GM12878 (cell line): ENCODE results near the gene MGLL.

ENCODE experiments used
- ATF3 ChIP-seq: IDR thresholded peaks from 2 replicates; pipeline ENCODE4 v1.6.1; 2011; ENCODE audit warnings: low read depth, mild to moderate bottlenecking, low read length, moderate library complexity, borderline replicate concordance; ENCODE audit errors: extremely low read depth
- CTCF ChIP-seq, 3 experiments: IDR thresholded peaks in 2 of 3; conservative IDR thresholded peaks in 1 of 3; 2 replicates each; pipeline ENCODE4 v1.5.1; 2011; ENCODE audit warnings: low read depth in 3 of 3, low read length in 3 of 3, mild to moderate bottlenecking in 3 of 3, control low read depth in 2 of 3, moderate library complexity in 2 of 3, inconsistent platforms in 1 of 3, mixed read lengths in 1 of 3; ENCODE audit not compliant: control insufficient read depth in 2 of 3, insufficient read depth in 1 of 3; ENCODE audit errors: extremely low read depth in 1 of 3
- JUNB ChIP-seq: IDR thresholded peaks from 2 replicates; pipeline ENCODE4 v1.6.1; 2016; ENCODE audit warnings: antibody characterized with exemption, mild to moderate bottlenecking
- POLR2A ChIP-seq: IDR thresholded peaks from 2 replicates; pipeline ENCODE4 v1.6.1; 2011; ENCODE audit warnings: low read depth, mild to moderate bottlenecking, low read length
- SUZ12 ChIP-seq: fragments of 200-600 bp; sonication (generic); IDR thresholded peaks from one replicate; pipeline ENCODE4 v1.6.1; 2018; ENCODE audit warnings: antibody characterized with exemption, mild to moderate bottlenecking; ENCODE audit not compliant: unreplicated experiment

- TF ChIP-seq ATF3 (no peak), SUZ12 (no peak), CTCF (IDR thresholded peaks at IDR 0.05 in 2 of 3, conservative IDR thresholded peaks at IDR 0.05 in 1 of 3; ENCODE audit: control insufficient read depth in 2 of 3, extremely low read depth in 1 of 3, insufficient read depth in 1 of 3, low read depth in 3 of 3, low read length in 3 of 3) (no peak), POLR2A (no peak), JUNB (no peak)
These were observed 34.5 kb downstream of the MGLL start for GRCh38 chr3:127787571-127788365.
